Right kidney (tissue), 1 donor: ENCODE data around the gene GSK3B.

Experiments
- DNase-seq: peaks from one replicate; pipeline ENCODE4 v3.0.0-alpha.2; 2016

The GSK3B gene

GRCh38 chr3:120100711-120101110 is 6.5 kb upstream of the GSK3B start:
- no peak for DNase-seq

- DNase-seq, result no peak
These were observed 4.5 kb upstream of the GSK3B start for GRCh38 chr3:120098710-120099109.

- no peak for DNase-seq
These were observed 1.8 kb upstream of the GSK3B start for GRCh38 chr3:120095979-120096426.

DNA sequence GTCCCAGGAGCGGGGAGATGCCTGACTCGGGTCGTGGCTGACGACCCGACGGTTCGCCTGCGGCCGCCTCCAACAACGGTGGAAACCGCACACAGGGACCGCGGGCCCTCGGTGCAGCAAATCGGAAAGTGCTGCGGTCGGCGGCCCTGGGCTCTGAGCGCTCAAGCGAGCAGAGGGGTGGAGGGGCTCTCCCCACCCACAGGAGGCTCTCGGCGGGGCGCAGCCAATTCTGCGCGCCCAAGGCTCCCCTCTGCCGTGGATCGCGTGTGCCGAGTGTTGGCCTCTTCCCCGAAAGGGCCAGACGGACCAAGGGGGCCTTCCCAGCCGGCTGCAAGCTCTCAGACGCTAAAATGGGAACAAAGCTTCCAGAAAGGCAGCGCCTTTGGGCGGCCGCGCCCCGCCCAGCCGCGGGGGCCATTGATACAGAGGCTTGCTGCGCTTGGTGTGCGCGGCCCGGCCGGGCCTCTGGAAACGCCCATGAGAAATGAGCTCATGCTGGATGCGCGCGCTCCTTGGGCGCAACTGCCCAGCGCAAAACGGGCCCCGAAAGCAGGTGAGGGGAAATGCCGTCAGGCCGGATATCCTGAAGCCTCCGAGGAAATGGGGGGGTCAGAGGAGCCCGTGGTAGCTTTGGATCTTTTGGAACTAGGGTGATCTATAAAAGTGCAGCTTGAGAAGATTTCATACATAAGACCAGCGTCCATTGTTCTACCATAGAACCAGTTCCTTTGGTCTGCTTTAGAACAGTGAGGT is 1.2 kb upstream of the GSK3B start:
- DNase-seq, result peak; percentile 99

DNA sequence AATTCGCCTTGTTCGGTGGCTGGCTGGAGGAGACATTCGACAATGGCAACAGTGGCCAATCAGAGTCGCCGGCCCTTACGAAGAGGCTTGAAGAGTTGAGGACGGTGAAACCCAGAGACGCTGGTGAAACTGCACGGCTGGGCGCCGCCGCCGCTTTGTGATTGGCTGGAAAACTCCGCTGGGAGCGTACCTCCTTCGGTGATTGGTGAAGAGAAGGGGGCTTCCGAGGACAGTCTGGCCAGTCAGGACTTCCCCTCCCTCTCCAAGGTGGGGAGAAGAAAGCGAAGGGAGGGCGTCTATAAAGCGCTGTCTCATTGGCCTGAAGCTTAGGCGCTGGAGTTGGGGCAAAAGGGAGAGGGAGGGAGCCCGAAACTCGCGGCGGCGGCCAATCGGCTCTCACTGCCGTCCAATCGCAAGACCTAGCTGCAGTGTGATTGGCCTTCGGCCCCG is 554 bp upstream of the GSK3B start:
- no peak for DNase-seq

GRCh38 chr3:120093119-120093910 is 932 bp downstream of the GSK3B start:
- DNase-seq, result peak; percentile 58

DNA sequence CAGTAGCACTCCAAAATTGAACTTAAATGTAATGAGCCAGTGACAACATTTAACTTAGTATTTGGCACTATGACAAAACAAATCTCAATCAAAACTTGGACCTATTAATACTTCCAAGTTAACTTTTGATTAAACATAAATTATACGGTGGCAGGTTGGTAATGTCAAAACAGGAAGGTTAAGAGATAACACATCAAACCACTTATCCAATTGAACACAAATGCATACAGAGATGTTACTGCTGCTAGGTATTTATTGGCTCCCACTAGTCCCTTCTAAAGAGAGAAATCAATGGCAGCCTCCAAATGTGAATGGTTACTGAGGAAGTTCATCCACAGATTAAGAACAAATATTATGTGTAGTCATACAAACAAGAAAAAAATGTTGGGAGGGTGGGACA is 1.8 kb downstream of the GSK3B start:
- DNase-seq, result no peak

DNA sequence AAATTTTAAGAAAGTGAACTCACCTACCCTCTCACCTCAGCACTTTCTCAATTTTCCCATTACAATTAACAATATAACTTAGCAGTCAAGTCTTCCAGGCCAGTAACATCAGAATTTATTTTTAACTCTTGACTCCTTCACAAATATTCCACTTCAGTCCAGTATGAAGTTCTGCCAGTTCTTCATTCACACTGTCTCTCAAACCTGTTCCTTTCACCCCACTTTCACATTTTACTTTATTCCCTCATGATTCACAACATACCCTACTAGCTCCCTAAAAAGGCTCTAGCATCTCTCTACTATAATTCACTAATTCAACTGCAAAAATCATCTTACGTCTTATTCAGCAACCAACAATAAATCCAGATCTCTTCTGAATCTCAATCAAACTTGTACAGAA is 3.8 kb downstream of the GSK3B start:
- DNase-seq, result no peak

GRCh38 chr3:120089089-120089488 is 5.2 kb downstream of the GSK3B start:
- DNase-seq, result no peak

DNA sequence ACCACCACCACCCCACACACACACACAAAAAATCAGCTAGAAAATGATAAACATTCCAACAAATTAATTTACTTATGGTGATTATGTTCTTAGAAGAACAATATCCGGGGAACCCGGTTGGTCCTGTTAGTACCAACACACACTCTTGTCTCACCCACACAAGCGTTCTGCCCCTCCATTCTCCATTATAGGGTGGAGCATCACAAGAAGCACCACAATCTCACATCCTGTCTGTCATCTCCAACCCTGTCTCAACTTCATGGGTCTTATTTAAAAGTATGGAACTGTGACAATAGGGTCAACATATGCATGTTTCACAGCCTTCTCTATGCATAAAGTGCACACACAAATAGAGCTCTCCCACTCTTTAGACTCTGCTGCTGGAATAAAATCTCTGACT is 5.6 kb downstream of the GSK3B start:
- DNase-seq, result no peak

DNA sequence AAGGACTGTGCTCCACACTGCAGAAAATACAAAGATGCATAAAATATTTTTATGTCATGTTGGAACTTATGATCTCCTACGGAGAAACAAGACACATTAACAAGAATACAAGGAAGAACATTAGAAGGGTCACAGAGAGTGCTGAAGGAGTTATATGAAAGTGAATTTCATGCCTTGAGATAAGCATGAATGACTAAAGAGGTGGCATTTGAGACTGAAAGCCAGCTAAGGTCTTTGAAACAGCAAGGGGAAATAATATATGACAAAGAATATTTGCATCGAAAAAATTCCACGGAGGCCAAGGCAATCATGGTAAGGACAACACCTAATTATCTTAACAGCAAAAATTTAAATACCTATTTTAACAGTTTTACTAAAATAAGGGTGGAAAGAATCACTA is 12.5 kb downstream of the GSK3B start:
- DNase-seq, result no peak

GRCh38 chr3:120080836-120081235 is 13.4 kb downstream of the GSK3B start:
- DNase-seq, result no peak

DNA sequence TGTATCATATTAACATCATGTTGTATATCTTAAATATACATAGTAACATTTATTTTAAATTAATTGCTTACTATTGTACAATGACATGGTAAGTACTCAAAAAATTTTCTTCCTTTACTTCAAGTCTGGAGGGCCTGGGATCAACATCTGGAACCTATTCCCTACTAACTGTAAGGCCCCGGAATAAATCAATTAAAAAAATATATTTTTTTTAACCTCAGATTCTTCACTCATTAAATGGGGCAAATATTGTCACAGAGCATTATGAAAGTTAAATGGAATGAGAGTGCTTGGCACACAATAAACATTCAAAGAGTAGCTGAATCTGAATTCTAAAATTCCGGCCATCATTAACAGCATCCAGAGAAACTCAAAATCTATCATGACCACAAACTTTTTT is 16.5 kb downstream of the GSK3B start:
- DNase-seq, result no peak

- DNase-seq, result no peak
These were observed 21.3 kb downstream of the GSK3B start for GRCh38 chr3:120072867-120073525.

DNA sequence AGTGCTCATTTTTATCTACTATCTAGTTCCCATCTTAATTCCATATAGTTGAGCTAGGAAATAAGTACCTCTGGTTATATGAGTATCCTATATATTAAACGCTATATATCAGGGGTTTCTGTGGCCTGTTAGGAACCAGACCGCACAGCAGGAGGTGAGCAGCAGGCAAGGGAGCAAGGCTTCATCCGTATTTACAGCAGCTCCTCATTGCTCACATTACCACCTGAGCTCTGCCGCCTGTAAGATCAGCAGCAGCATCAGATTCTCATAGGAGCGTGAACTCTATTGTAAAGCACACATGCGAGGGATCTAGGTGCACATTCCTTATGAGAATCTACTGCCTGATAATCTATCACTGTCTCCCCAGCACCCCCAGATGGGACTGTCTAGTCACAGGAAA is 23.0 kb downstream of the GSK3B start:
- DNase-seq, result no peak

DNA sequence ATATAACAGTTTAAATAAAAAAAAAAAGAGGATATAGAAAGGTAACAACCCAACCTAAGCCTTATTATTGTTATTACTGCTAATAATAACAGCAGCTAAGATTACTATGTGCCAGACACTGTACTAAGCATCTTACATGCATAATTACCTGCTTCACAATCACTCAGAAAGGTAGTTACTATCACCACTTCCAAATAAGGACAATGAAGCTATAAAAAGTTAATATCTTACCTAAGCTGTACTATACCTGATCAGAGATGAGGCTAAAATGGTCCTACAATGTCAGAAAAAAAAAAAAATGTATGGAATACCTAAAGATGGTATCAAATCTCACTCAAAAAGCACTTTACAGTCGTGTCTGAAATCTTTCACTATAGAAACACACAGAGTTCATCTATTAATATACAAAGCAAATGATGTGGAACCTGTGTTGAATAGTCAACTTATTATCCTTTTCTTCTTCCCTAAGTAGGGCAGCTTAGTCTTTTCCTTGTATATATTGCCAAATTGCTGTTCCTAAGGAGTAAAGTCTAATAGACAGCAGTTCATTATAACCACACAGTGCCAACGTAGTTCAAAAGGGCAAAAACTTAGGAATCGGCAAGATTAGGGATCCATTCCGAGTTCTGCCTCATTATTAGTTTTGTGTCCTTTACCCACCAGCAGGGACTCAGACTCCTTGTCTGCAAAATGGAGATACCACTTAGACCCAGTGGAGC is 23.8 kb downstream of the GSK3B start:
- no peak for DNase-seq

- DNase-seq, result no peak
These were observed 27.2 kb downstream of the GSK3B start for GRCh38 chr3:120067083-120067482.

DNA sequence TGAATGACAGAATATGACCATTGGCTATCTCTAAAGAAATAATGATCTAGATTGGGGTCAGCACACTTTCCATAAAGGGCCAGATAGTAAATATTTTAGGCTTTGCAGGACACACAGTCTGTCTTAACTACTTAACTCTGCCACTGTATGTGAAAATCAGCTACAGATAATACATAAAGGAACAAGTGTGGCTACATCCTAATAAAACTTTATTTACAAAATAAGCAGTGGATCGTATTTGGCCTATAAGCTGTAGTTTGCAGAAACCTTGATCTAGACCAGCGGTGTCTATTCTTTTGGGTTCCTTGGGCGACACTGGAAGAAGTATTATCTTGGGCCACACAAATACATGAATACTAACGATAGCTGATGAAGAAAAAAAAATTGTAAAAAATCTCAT is 27.6 kb downstream of the GSK3B start:
- no peak for DNase-seq

DNA sequence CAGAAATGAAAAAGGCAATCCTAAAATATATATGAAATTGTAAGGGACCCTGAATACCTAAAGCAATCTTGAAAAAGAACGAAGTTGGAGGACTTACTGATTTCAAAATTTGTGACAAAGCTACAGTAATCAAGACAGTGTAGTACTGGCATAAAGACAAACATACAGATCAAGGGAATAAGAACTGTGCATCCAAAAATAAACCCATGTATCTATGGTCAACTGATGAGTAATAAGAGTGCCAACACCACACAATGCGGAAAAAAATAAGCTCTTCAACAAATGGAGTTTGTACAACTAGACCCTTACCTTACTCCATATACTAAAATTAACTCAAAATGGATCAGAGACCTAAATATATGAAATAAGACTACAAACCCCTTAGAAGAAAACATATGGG is 29.6 kb downstream of the GSK3B start:
- no peak for DNase-seq

DNA sequence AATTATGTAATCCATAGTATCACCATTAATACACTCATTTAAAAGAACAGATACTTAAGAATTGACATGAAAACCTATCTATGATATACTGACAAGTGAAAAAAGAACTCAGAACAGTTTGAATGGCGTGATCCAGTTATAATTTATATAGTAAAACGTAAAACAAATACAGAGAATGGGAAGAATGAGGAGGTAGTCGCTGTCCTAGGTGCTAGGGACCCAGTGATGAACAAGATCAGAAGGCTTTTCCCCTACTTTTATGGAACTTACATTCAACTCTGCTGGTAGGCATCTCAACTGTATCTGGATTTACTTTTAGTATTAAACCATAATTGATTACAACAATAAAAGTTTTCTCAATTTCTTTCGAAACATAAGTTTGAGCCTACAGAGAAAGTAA is 31.8 kb downstream of the GSK3B start:
- no peak for DNase-seq

DNA sequence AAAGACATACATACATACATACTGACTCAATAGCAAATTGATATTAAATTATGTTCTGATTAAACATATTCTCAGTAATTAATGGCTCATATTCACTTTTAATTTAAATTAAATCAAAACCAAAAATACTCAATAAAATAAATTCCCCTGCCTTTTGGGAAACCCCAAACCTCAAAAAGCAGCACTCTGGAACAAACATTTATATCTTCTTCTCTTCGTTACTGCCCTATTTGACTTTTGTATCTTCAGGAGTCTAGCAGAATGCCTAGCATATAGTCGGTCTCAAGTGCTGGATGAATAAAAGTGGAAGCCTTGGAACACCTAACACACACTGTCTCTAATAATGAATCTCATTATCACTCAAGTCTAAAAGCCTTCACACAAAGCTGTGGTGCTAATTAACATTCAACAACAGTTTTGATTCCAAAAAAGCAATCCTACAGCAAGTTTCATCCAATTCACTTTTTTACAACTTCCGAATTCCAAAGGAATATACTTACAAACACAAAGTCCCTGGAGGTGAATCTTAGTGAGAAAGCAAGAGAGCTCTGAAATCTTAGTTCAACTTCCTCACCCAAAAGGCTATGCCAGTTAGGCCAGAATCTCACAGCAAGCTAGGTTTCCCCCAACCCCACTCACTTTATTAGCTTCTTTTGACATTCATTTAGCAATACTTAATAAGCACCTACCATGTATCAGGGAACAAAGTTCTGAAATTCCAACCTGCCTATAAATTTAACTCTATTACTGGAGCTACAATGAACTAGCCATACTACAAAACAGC is 35.0 kb downstream of the GSK3B start:
- no peak for DNase-seq

- no peak for DNase-seq
These were observed 36.6 kb downstream of the GSK3B start for GRCh38 chr3:120057626-120058025.
